Measurements from ENCODE around the gene C9orf50.
A peak's percentile ranks its signal among the peaks of the same experiment; 100 is the strongest.

The C9orf50 gene

GRCh38 chr9:129587487-129588262 lies 33.2 kb downstream of the C9orf50 start:
- DNase-seq: no peak

- no peak for DNase-seq
Measured at GRCh38 chr9:129586685-129587084, 34.2 kb downstream of the C9orf50 start.

- no peak for DNase-seq
Measured at GRCh38 chr9:129586245-129586644, 34.7 kb downstream of the C9orf50 start.

GRCh38 chr9:129585352-129585751 lies 35.5 kb downstream of the C9orf50 start:
- DNase-seq: no peak

- DNase-seq: peak; percentile 89
Measured at GRCh38 chr9:129584136-129584535, 36.8 kb downstream of the C9orf50 start.

GRCh38 chr9:129583308-129584038 lies 37.4 kb downstream of the C9orf50 start:
- DNase-seq: peak; percentile 78

- DNase-seq: no peak
Measured at GRCh38 chr9:129582855-129583254, 38.0 kb downstream of the C9orf50 start.

GRCh38 chr9:129581505-129582189 lies 39.3 kb downstream of the C9orf50 start:
- DNase-seq: no peak

- DNase-seq: no peak
Measured at GRCh38 chr9:129580211-129580915, 40.5 kb downstream of the C9orf50 start.

GRCh38 chr9:129579294-129579693 lies 41.6 kb downstream of the C9orf50 start:
- DNase-seq: no peak

- DNase-seq: no peak
Measured at GRCh38 chr9:129576546-129577543, 44.1 kb downstream of the C9orf50 start.

GRCh38 chr9:129575818-129576217 lies 45.1 kb downstream of the C9orf50 start:
- DNase-seq: no peak

- no peak for DNase-seq
Measured at GRCh38 chr9:129574911-129575585, 45.9 kb downstream of the C9orf50 start.

GRCh38 chr9:129573977-129574376 lies 46.9 kb downstream of the C9orf50 start:
- no peak for DNase-seq

- DNase-seq: no peak
Measured at GRCh38 chr9:129572517-129572916, 48.4 kb downstream of the C9orf50 start.

GRCh38 chr9:129572052-129572425 lies 48.9 kb downstream of the C9orf50 start:
- no peak for DNase-seq

GRCh38 chr9:129571298-129572051 lies 49.4 kb downstream of the C9orf50 start:
- no peak for DNase-seq

GRCh38 chr9:129570450-129571297 lies 50.2 kb downstream of the C9orf50 start:
- no peak for DNase-seq
